HG03520 (cell line): ENCODE data around the gene USP17L12.
"Not testable (repeated sequence)": the region's sequence is repeated elsewhere in the genome, so short reads cannot be mapped to it uniquely, and the experiment has no call there.

ENCODE experiments used
- ATAC-seq: cut with Tn5 transposase; IDR thresholded peaks from one replicate; pipeline ENCODE4 v1.9.1; 2021; ENCODE audit warnings: mild to moderate bottlenecking, moderate library complexity; ENCODE audit not compliant: unreplicated experiment

USP17L12 gene, protein sequence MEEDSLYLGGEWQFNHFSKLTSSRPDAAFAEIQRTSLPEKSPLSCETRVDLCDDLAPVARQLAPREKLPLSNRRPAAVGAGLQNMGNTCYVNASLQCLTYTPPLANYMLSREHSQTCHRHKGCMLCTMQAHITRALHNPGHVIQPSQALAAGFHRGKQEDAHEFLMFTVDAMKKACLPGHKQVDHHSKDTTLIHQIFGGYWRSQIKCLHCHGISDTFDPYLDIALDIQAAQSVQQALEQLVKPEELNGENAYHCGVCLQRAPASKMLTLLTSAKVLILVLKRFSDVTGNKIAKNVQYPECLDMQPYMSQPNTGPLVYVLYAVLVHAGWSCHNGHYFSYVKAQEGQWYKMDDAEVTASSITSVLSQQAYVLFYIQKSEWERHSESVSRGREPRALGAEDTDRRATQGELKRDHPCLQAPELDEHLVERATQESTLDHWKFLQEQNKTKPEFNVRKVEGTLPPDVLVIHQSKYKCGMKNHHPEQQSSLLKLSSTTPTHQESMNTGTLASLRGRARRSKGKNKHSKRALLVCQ

GRCh38 chr4:9219852-9220251, at the start of gene USP17L12:
Gene USP17L12 (plus strand): TSS chr4:9220152. CDS start chr4:9220152, 0 bp downstream.
- not testable (repeated sequence) for ATAC-seq

- not testable (repeated sequence) for ATAC-seq
These were observed 9.6 kb upstream of the USP17L12 start, which contains the start of gene USP17L10 for GRCh38 chr4:9210357-9210756. Gene USP17L10 (plus strand): TSS chr4:9210657. CDS start chr4:9210657, 0 bp downstream.

GRCh38 chr4:9214701-9215100, 5.3 kb upstream of the USP17L12 start:
- not testable (repeated sequence) for ATAC-seq

- ATAC-seq: not testable (repeated sequence)
These were observed 4.8 kb upstream of the USP17L12 start, which contains the start of gene USP17L11 for GRCh38 chr4:9215105-9215504. Gene USP17L11 (plus strand): TSS chr4:9215405. CDS start chr4:9215405, 0 bp downstream.

GRCh38 chr4:9224596-9224995, 4.6 kb downstream of the USP17L12 start, which contains the start of gene USP17L13:
Gene USP17L13 (plus strand): TSS chr4:9224896. CDS start chr4:9224896, 0 bp downstream.
- ATAC-seq: not testable (repeated sequence)

DNA sequence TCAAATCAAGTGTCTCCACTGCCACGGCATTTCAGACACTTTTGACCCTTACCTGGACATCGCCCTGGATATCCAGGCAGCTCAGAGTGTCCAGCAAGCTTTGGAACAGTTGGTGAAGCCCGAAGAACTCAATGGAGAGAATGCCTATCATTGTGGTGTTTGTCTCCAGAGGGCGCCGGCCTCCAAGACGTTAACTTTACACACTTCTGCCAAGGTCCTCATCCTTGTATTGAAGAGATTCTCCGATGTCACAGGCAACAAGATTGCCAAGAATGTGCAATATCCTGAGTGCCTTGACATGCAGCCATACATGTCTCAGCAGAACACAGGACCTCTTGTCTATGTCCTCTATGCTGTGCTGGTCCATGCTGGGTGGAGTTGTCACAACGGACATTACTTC, 10.3 kb downstream of the USP17L12 start:
- not testable (repeated sequence) for ATAC-seq

GRCh38 chr4:9234085-9234484, 14.1 kb downstream of the USP17L12 start, which contains the start of gene USP17L15:
Gene USP17L15 (plus strand): TSS chr4:9234385. CDS start chr4:9234385, 0 bp downstream.
- ATAC-seq: not testable (repeated sequence)

DNA sequence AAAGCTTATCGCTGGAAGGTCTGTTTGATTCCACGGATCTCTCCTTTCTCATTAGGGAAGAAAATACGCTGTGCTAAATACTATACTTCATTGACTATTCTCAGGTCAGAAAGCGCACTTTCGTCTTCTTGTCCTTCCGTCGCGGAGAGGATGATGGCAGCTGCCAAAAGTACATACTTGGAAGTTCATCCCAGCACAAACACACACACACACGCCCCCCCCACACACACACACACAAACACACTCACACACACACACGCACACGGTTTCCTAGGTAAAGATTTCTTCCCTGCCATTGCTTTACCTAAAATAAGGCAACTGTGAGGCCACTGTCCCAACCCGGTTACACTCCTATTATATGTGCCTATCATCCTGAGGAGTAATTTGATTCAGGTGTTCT, 18.5 kb downstream of the USP17L12 start:
- ATAC-seq: not testable (repeated sequence)

- not testable (repeated sequence) for ATAC-seq
These were observed 23.6 kb downstream of the USP17L12 start, which contains the start of gene USP17L17 for GRCh38 chr4:9243579-9243978. Gene USP17L17 (plus strand): TSS chr4:9243879. CDS start chr4:9243879, 0 bp downstream.

GRCh38 chr4:9247953-9248680, 28.2 kb downstream of the USP17L12 start, which contains the start of gene USP17L18:
Gene USP17L18 (plus strand): TSS chr4:9248630. CDS start chr4:9248630, 0 bp downstream.
- ATAC-seq: not testable (repeated sequence)

DNA sequence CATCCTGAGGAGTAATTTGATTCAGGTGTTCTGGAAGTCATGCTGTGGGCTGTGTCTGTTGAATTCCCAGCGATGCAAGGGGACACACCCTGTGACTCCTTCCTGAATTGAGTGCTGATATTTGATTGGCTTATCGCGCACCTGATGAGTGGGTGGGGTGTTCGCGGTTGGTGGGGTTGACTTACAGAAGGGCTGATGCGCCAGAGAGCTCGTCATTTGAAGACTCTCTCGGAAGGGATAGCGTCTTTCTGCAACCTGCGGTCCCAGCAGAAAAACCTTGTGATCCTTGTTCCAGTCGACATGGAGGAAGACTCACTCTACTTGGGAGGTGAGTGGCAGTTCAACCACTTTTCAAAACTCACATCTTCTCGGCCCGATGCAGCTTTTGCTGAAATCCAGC, 33.1 kb downstream of the USP17L12 start, which contains the start of gene USP17L19:
Gene USP17L19 (plus strand): TSS at position 301 of the 400 bp plus-strand sequence. CDS start 0 bp downstream, at position 301.
- ATAC-seq: not testable (repeated sequence)

DNA sequence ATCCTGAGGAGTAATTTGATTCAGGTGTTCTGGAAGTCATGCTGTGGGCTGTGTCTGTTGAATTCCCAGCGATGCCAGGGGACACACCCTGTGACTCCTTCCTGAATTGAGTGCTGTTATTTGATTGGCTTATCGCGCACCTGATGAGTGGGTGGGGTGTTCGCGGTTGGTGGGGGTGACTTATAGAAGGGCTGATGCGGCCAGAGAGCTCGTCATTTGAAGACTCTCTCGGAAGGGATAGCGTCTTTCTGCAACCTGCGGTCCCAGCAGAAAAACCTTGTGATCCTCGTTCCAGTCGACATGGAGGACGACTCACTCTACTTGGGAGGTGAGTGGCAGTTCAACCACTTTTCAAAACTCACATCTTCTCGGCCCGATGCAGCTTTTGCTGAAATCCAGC, 37.9 kb downstream of the USP17L12 start, which contains the start of gene USP17L20:
Gene USP17L20 (plus strand): TSS at position 301 of the 400 bp plus-strand sequence. CDS start 0 bp downstream, at position 301.
- ATAC-seq: not testable (repeated sequence)

DNA sequence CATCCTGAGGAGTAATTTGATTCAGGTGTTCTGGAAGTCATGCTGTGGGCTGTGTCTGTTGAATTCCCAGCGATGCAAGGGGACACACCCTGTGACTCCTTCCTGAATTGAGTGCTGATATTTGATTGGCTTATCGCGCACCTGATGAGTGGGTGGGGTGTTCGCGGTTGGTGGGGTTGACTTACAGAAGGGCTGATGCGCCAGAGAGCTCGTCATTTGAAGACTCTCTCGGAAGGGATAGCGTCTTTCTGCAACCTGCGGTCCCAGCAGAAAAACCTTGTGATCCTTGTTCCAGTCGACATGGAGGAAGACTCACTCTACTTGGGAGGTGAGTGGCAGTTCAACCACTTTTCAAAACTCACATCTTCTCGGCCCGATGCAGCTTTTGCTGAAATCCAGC, 42.6 kb downstream of the USP17L12 start, which contains the start of gene USP17L21:
Gene USP17L21 (plus strand): TSS at position 301 of the 400 bp plus-strand sequence. CDS start 0 bp downstream, at position 301.
- not testable (repeated sequence) for ATAC-seq

GRCh38 chr4:9267319-9267718, 47.4 kb downstream of the USP17L12 start, which contains the start of gene USP17L22:
Gene USP17L22 (plus strand): TSS chr4:9267619. CDS start chr4:9267619, 0 bp downstream.
- not testable (repeated sequence) for ATAC-seq
